Measurements from ENCODE around the gene GDPD3. TPM values are rescaled to one million over a fixed set of nuclear protein-coding genes. Genes with fewer than 3 reads are reported as not detected.
A peak's percentile ranks its signal among the peaks of the same experiment; 100 is the strongest.

GDPD3 gene
- polyA plus RNA-seq, 3 donors: 9.6 TPM; not detected in 2

- intact Hi-C loops (cut with micrococcal nuclease): no loop called here
- DNase-seq: no peak
- no peak overlapping the region for H3K4me3 Mint-ChIP-seq
Observed at GRCh38 chr16:30119428-30119827, 6.1 kb upstream of the GDPD3 start.

GRCh38 chr16:30117768-30118167 is 4.4 kb upstream of the GDPD3 start:
- H3K27me3 Mint-ChIP-seq (ENCODE audit: low read depth in 3 of 3): peaks cover 0 to 5% (median 0%) of the 10 kb centered on the region in 3 donors
- H3K9ac ChIP-seq (ENCODE audit: insufficient read depth, low read length, poor library complexity, severe bottlenecking): no peak overlapping the region
- no peak overlapping the region for H2AFZ ChIP-seq (ENCODE audit: insufficient read depth, low read depth, low read length, poor library complexity, severe bottlenecking)
- peaks cover 46 to 81% of the 10 kb centered on the region in 2 donors for H3K36me3 Mint-ChIP-seq
- TF ChIP-seq, protein P1, sequence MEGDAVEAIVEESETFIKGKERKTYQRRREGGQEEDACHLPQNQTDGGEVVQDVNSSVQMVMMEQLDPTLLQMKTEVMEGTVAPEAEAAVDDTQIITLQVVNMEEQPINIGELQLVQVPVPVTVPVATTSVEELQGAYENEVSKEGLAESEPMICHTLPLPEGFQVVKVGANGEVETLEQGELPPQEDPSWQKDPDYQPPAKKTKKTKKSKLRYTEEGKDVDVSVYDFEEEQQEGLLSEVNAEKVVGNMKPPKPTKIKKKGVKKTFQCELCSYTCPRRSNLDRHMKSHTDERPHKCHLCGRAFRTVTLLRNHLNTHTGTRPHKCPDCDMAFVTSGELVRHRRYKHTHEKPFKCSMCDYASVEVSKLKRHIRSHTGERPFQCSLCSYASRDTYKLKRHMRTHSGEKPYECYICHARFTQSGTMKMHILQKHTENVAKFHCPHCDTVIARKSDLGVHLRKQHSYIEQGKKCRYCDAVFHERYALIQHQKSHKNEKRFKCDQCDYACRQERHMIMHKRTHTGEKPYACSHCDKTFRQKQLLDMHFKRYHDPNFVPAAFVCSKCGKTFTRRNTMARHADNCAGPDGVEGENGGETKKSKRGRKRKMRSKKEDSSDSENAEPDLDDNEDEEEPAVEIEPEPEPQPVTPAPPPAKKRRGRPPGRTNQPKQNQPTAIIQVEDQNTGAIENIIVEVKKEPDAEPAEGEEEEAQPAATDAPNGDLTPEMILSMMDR (IDR thresholded peaks at IDR 0.05): no peak
- H3K9me3 ChIP-seq (replicated peaks in 1 of 2; ENCODE audit: control insufficient read depth in 1 of 2, insufficient read depth in 1 of 2, low read length in 2 of 2): no peaks in the 10 kb centered on the region
- H3K9me3 Mint-ChIP-seq: peaks cover 0 to 2% (median 0%) of the 10 kb centered on the region in 7 donors
- H3K36me3 ChIP-seq (replicated peaks in 1 of 2; ENCODE audit: control insufficient read depth in 1 of 2, insufficient read depth in 2 of 2, low read length in 2 of 2): peaks cover 38 to 54% of the 10 kb centered on the region in 2 donors
- H3K4me1 ChIP-seq (ENCODE audit: control insufficient read depth in 1 of 2, insufficient read depth in 2 of 2, low read length in 2 of 2): peaks cover 14 to 16% of the 10 kb centered on the region in 2 donors
- peaks cover 23% of the 10 kb centered on the region for H3K4me1 Mint-ChIP-seq
- no peak overlapping the region for H3K27ac Mint-ChIP-seq
- peaks cover 12% of the 10 kb centered on the region for H3K79me2 ChIP-seq (ENCODE audit: insufficient read depth, low read length)
- DNase-seq: no peak
- no peak overlapping the region for H3K4me3 ChIP-seq (replicated peaks in 1 of 3; ENCODE audit: low read depth in 2 of 3, low read length in 3 of 3)
- no peak overlapping the region for H3K4me3 Mint-ChIP-seq
- H4K20me1 ChIP-seq (ENCODE audit: insufficient read depth, low read length): no peaks in the 10 kb centered on the region
- no peak overlapping the region for H3K4me2 ChIP-seq (replicated peaks; ENCODE audit: extremely low read depth, low read length, poor library complexity, severe bottlenecking)
- no peak overlapping the region for H3K27ac ChIP-seq (ENCODE audit: low read depth in 1 of 2, low read length in 2 of 2)
- intact Hi-C loops (cut with micrococcal nuclease): no loop called here
- H3K27me3 ChIP-seq (ENCODE audit: control insufficient read depth in 2 of 2, insufficient read depth in 2 of 2, low read length in 2 of 2): no peaks in the 10 kb centered on the region
- WGBS (ENCODE audit: insufficient coverage): 95% methylated on average over 9 of the region's 10 CpGs

More at GRCh38 chr16:30119428-30119827, 6.1 kb upstream of the GDPD3 start:
- no peak overlapping the region for H3K4me3 ChIP-seq (replicated peaks in 1 of 3; ENCODE audit: low read depth in 2 of 3, low read length in 3 of 3)
- peaks cover 26 to 28% of the 10 kb centered on the region in 2 donors for H3K4me1 ChIP-seq (ENCODE audit: control insufficient read depth in 1 of 2, insufficient read depth in 2 of 2, low read length in 2 of 2)
- no peak overlapping the region for H3K27ac ChIP-seq (ENCODE audit: low read depth in 1 of 2, low read length in 2 of 2)
- WGBS (ENCODE audit: insufficient coverage): no CpG with 5 or more reads among the region's 2 CpGs
- Mint-ChIP-seq H3K4me1 (peaks cover 22% of the 10 kb centered on the region), H3K27ac (peak overlapping the region in 1 of 7 donors; percentile 58), H3K9me3 (no peaks in the 10 kb centered on the region), H3K27me3 (ENCODE audit: low read depth in 3 of 3) (peaks cover 0 to 4% (median 0%) of the 10 kb centered on the region in 3 donors), H3K36me3 (peaks cover 38 to 68% of the 10 kb centered on the region in 2 donors)
- TF ChIP-seq, protein P1 (IDR thresholded peaks at IDR 0.05): no peak
- no peak overlapping the region for H2AFZ ChIP-seq (ENCODE audit: insufficient read depth, low read depth, low read length, poor library complexity, severe bottlenecking)
- H3K79me2 ChIP-seq (ENCODE audit: insufficient read depth, low read length): peaks cover 14% of the 10 kb centered on the region
- no peak overlapping the region for H3K4me2 ChIP-seq (replicated peaks; ENCODE audit: extremely low read depth, low read length, poor library complexity, severe bottlenecking)
- no peaks in the 10 kb centered on the region for H4K20me1 ChIP-seq (ENCODE audit: insufficient read depth, low read length)
- H3K27me3 ChIP-seq (ENCODE audit: control insufficient read depth in 2 of 2, insufficient read depth in 2 of 2, low read length in 2 of 2): no peaks in the 10 kb centered on the region
- H3K9ac ChIP-seq (ENCODE audit: insufficient read depth, low read length, poor library complexity, severe bottlenecking): no peak overlapping the region
- H3K9me3 ChIP-seq (replicated peaks in 1 of 2; ENCODE audit: control insufficient read depth in 1 of 2, insufficient read depth in 1 of 2, low read length in 2 of 2): no peaks in the 10 kb centered on the region
- H3K36me3 ChIP-seq (replicated peaks in 1 of 2; ENCODE audit: control insufficient read depth in 1 of 2, insufficient read depth in 2 of 2, low read length in 2 of 2): peaks cover 31 to 54% of the 10 kb centered on the region in 2 donors
